Upper lobe of left lung (tissue), 6 donors: ENCODE measurements around the gene PTPRJ. TPM values are rescaled to one million over a fixed set of nuclear protein-coding genes. Genes with fewer than 3 reads are reported as not detected.
"Not testable (repeated sequence)": the region's sequence is repeated elsewhere in the genome, so short reads cannot be mapped to it uniquely, and the experiment has no call there.

Experiments used
- ATAC-seq, 2 donors: fragments of 200-7000 bp; cut with Tn5 transposase; one replicate each; pipeline ENCODE4 v1.9.1; 2022; ENCODE audit warnings: mild to moderate bottlenecking in 2 of 2, moderate library complexity in 2 of 2; ENCODE audit not compliant: low FRiP score in 2 of 2
- DNase-seq, 2 donors: peaks; one replicate each; pipeline ENCODE4 v3.0.0-alpha.2; 2019 to 2020
- H3K27ac ChIP-seq, 4 donors: fragments of 200-600 bp; sonication (generic); one replicate each; pipeline ENCODE4 v1.5.1; 2016 to 2019
- H3K27me3 ChIP-seq, 4 donors: fragments of 200-600 bp; sonication (generic); one replicate each; pipeline ENCODE4 v1.5.1; 2017 to 2019
- H3K36me3 ChIP-seq, 4 donors: fragments of 200-600 bp; sonication (generic); one replicate each; pipeline ENCODE4 v1.5.1; 2016 to 2019
- H3K4me1 ChIP-seq, 4 donors: fragments of 200-600 bp; sonication (generic); one replicate each; pipeline ENCODE4 v1.5.1; 2018 to 2019
- H3K4me3 ChIP-seq, 4 donors: fragments of 200-600 bp; sonication (generic); one replicate each; pipeline ENCODE4 v1.5.1; 2017 to 2019; ENCODE audit warnings: mild to moderate bottlenecking in 2 of 4, moderate library complexity in 1 of 4
- H3K9me3 ChIP-seq, 4 donors: fragments of 200-600 bp; sonication (generic); one replicate each; pipeline ENCODE4 v1.5.1; 2018 to 2019
- CTCF ChIP-seq, 6 experiments: fragments of 450-650 bp in 4 of 6; fragments of 200-600 bp in 2 of 6; sonication (generic) in 2 of 6; IDR thresholded peaks; one replicate each; pipeline ENCODE4 v1.5.1; 2016 to 2019; ENCODE audit warnings: antibody characterized with exemption in 6 of 6
- EP300 ChIP-seq, 4 donors: sonication (generic); formaldehyde crosslinking; IDR thresholded peaks; one replicate each; pipeline ENCODE4 v1.5.1; 2017; ENCODE audit warnings: antibody characterized with exemption in 4 of 4, control low read depth in 2 of 4
- POLR2A ChIP-seq, 4 donors: fragments of 450-650 bp; IDR thresholded peaks; one replicate each; pipeline ENCODE4 v1.5.1; 2016 to 2017; ENCODE audit warnings: antibody characterized with exemption in 4 of 4, mild to moderate bottlenecking in 2 of 4
- POLR2AphosphoS5 ChIP-seq, 2 donors: sonication (generic); formaldehyde crosslinking; IDR thresholded peaks; one replicate each; pipeline ENCODE4 v1.5.1; 2017; ENCODE audit warnings: antibody characterized with exemption in 2 of 2
- WGBS, 2 donors: methylation state at CpG; one replicate each; pipeline ENCODE4 v1.1.5; 2017 to 2018; 5-methylcytosine and 5-hydroxymethylcytosine counted together
- total RNA-seq, 6 donors: library from RNA; depleted of rRNA in 4 of 6; stranded (reverse); fragments of >200 nt in 4 of 6; gene quantifications; one replicate each; pipeline versions ENCODE4 v1.1.0 to v1.2.1, GENCODE V29; 2016 to 2021
- donor health status: DM: no; HTN: no; CAD: no; lungs with moderate emphysema.
- donor health status: DM: no; HTN: yes; CAD: no; lungs with severe emphysema.

PTPRJ gene
- total RNA-seq = 10 to 100 TPM; 17.9 to 50.4 (median 32.9) TPM

GRCh38 chr11:47980088-47980906, at the start of gene PTPRJ:
TSS of gene PTPRJ (plus strand) at chr11:47980559. CDS start at chr11:47980913, 354 bp downstream.
- peak; percentile 44 to 80 for ATAC-seq
- H3K27me3 ChIP-seq = no peaks in the 10 kb centered on the region
- H3K36me3 ChIP-seq = no peaks in the 10 kb centered on the region
- DNase-seq = peak; percentile 72 to 93
- peak within 1 kb of the TSS; percentile 76 to 95 (median 88) for H3K4me3 ChIP-seq
- H3K27ac ChIP-seq = peak within 1 kb of the TSS; percentile 76 to 95 (median 84)
- TF ChIP-seq CTCF (IDR thresholded peaks at IDR 0.05) = peak in 4 of 6 experiments; percentile 16 to 26 (median 23)
- peak in 2 of 4 donors; percentile 24 to 66 for TF ChIP-seq POLR2A (IDR thresholded peaks at IDR 0.05)
- no peak for TF ChIP-seq EP300 (IDR thresholded peaks at IDR 0.05)
- TF ChIP-seq POLR2AphosphoS5 (IDR thresholded peaks at IDR 0.05) = no peak
- peaks cover 21 to 36% (median 25%) of the 10 kb centered on the region in 4 donors for H3K4me1 ChIP-seq
- 1 to 12% methylated on average over 12 to 36 of the region's 111 CpGs for WGBS, 2 donors
- no peaks in the 10 kb centered on the region for H3K9me3 ChIP-seq

- Histone ChIP-seq H3K27me3 (no peaks in the 10 kb centered on the region), H3K36me3 (no peaks in the 10 kb centered on the region), H3K27ac (no peak overlapping the region), H3K4me1 (peaks cover 0 to 9% (median 6%) of the 10 kb centered on the region in 4 donors), H3K9me3 (no peaks in the 10 kb centered on the region), H3K4me3 (no peak overlapping the region)
- no peak for ATAC-seq
- no peak for TF ChIP-seq POLR2A (IDR thresholded peaks at IDR 0.05)
- no peak for TF ChIP-seq POLR2AphosphoS5 (IDR thresholded peaks at IDR 0.05)
- no peak for TF ChIP-seq CTCF (IDR thresholded peaks at IDR 0.05)
- TF ChIP-seq EP300 (IDR thresholded peaks at IDR 0.05) = no peak
- DNase-seq = no peak
Measured at GRCh38 chr11:47932544-47932943, 47.8 kb upstream of the PTPRJ start.

GRCh38 chr11:47933797-47934196, 46.6 kb upstream of the PTPRJ start:
- 83 to 91% methylated on average over 12 of the region's 12 CpGs for WGBS, 2 donors
- H3K4me3 ChIP-seq, ATAC-seq: not testable (repeated sequence)

GRCh38 chr11:47938791-47939560, 41.4 kb upstream of the PTPRJ start:
- TF ChIP-seq POLR2AphosphoS5 (IDR thresholded peaks at IDR 0.05) (no peak), CTCF (IDR thresholded peaks at IDR 0.05) (no peak), POLR2A (IDR thresholded peaks at IDR 0.05) (no peak), EP300 (IDR thresholded peaks at IDR 0.05) (no peak)
- WGBS, 2 donors = 77 to 84% methylated on average over 7 of the region's 7 CpGs
- H3K4me1 ChIP-seq = peaks cover 14 to 34% (median 20%) of the 10 kb centered on the region in 4 donors
- no peak overlapping the region for H3K4me3 ChIP-seq
- no peak for DNase-seq
- H3K27me3 ChIP-seq = no peaks in the 10 kb centered on the region
- peak overlapping the region in 2 of 4 donors; percentile 46 to 69 for H3K27ac ChIP-seq
- no peak for ATAC-seq
- H3K36me3 ChIP-seq = no peaks in the 10 kb centered on the region
- H3K9me3 ChIP-seq = no peaks in the 10 kb centered on the region

More at GRCh38 chr11:47933797-47934196, 46.6 kb upstream of the PTPRJ start:
- peaks cover 9 to 22% (median 15%) of the 10 kb centered on the region in 4 donors for H3K4me1 ChIP-seq
- H3K36me3 ChIP-seq, H3K27ac ChIP-seq, H3K27me3 ChIP-seq, DNase-seq, H3K9me3 ChIP-seq: not testable (repeated sequence)
